ENCODE results near the gene ASIC1.
"Not testable (repeated sequence)": the region's sequence is repeated elsewhere in the genome, so short reads cannot be mapped to it uniquely, and the experiment has no call there.

ASIC1 gene

DNA sequence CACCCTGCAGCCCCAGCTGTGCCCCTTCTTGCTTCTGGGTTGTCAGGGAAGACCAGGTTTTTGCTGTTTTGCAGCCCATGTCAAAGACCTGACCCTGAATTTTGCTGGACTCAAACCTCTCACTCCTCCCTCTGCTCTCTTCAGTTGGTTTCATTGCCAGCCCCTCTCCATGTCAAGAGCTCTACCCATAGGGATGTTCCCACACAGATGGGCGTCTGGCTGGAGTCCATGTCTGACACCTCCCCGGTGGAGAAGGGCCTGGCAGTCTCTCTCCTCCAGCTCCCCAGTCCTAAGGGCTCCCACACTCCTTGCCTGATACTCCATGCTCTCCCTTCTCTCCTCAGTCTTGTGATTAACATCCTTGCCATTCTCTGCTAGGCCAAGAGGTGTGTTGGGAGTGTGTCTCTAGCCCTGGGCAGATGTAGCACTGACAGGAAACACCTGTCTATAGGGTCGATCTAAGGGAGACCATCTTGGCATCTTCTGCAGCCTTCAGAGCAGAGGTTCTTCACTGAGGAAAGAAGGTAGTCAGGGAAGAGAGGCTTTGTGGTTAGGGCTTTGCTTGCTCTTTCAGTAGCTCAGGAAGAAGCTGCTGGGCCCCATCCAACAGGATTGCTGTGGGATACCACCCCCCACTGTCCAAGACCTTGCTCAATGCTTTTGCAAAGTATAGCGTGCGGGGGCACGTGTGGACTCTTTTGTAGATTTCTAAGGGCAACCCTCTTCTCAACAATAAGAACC is 4.7 kb downstream of the ASIC1 start:
- DNase-seq: no peak

DNA sequence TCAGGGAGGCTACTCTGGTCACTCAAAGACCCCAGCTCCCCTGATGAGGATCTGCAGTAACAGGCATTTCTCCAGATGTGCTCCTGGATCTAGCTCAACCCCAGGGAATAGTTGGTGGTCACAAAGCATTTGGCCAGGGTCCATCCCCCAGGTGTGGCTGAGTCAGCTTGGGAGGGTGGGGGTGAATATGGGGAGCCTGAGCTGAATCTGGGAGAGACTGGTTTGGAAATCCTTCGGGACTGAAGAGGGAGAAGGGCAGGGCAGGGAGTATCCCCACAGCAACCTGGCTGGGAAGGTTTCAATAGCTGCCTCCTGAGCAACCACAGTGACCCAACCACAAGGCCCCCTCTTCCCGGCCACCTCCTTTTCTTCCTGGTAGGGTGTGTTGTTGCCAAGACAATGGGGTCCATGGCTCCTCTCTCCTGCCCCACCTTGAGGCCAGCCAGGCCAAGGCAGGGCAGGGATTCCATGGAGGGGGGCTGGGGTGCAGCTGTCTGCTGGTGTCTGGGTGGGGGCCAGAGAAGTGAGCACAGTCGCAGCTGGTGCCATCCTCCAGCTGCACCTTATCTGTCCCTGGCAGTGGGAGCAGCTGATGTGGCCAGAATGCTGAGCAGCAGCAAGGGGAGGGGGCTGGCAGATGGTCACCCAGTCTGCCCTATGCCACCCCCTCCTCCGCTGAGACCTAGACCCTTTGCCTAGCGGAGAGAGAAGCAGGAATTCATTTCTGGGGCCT is 5.5 kb downstream of the ASIC1 start:
- DNase-seq: no peak

- no peak for DNase-seq
Measured at GRCh38 chr12:50065726-50066310, 8.4 kb downstream of the ASIC1 start.

- no peak for DNase-seq
Measured at GRCh38 chr12:50066402-50066801, 9.0 kb downstream of the ASIC1 start.

- DNase-seq: no peak
Measured at GRCh38 chr12:50069069-50069468, 11.7 kb downstream of the ASIC1 start.

DNA sequence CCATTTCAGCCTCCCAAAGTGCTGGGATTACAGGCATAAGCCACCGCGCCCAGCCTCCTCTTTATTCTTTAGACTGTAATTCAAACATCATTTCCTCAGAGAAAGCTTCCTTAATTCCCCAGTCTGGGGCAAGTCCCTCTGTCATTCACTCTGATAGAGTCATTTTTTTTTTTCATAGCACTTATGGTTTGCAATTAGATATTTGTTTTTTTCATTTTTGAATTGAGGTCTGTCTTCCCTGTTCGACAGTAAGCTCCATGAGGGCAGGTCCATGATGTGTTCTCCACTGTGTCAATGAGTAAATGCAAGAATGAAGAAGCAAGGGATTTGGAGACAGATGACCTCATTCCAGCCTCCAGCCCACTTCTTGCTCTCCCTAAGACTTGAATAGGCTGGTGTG is 12.1 kb downstream of the ASIC1 start:
- no peak for DNase-seq

- DNase-seq: peak; percentile 73 to 74
Measured at GRCh38 chr12:50070314-50071060, 13.1 kb downstream of the ASIC1 start.

- no peak for DNase-seq
Measured at GRCh38 chr12:50072198-50072907, 15.0 kb downstream of the ASIC1 start.

GRCh38 chr12:50073206-50073605 is 15.8 kb downstream of the ASIC1 start:
- no peak for DNase-seq

GRCh38 chr12:50073712-50074111 is 16.3 kb downstream of the ASIC1 start:
- no peak for DNase-seq

DNA sequence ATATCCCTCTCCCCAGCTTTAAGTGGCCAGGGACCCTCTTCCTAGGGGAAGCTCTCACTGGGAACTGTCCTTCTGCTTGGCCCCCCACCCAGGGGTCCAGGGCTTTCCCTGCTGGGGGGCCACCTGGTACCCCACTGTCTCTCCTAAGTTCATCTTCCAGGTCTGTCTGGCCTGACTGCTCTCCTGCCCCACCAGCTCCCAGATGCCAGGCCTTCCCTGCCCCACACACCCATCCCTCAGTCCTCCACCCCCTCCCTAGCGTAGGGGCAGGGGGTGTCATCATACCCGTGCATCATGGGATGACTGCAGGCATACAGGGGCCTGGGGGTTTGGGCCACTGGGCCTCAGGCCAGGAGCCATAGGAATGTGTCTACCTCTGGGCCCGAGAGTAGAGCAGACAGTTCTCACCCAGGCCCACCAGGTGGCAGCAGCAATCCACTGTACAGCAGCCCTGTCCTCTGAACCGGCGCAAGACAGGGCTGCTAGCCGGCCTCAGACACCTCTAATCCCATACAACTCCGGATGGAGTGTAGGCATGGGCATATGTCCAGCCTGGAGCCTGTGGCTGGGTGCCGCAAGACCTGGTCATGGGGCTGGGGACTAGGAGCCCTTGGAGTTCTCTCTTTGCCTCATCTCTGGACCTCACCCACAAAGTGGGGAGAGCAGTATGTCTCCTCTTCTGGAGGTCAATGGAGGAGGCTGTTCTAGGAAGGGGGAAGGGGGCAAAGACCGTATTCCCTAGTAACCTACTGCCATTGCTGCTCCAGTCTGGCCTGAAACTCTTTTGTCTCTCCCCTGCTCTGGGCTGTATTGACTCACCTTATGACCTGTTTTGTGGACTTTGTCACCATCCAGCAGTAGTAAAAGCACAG is 17.8 kb downstream of the ASIC1 start:
- peak; percentile 87 to 88 for DNase-seq

DNA sequence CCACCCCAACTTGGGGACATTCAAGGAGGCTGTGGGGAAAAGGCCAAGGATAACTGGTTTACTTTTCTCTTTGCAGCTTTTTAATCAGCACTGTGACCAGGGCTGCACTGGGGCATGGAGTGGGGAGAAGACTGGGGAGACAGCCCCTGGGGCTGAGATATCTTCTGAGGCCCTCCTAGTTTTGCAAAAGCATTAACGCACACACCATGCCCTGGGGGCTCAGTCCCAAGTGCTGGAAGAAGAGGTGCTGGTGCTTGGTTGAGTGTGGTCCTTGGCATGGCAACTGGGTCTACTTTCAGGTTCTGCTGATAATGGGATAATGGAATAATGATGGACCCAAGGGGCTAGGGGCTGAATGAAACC is 18.4 kb downstream of the ASIC1 start:
- DNase-seq: no peak

DNA sequence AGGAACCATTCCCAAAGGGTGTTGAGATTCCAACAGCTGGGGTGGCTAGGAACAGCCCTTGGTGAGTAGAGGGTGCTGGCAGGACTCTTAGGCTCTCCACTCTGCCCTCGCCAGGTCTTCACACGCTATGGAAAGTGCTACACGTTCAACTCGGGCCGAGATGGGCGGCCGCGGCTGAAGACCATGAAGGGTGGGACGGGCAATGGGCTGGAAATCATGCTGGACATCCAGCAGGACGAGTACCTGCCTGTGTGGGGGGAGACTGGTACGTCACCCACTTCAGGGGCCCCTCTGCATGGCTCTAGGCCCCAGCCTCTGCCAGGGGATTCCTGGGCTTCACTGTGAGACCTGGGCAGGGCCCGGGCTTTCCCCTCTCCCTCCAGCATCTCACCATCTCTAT is 19.7 kb downstream of the ASIC1 start:
- no peak for DNase-seq

DNA sequence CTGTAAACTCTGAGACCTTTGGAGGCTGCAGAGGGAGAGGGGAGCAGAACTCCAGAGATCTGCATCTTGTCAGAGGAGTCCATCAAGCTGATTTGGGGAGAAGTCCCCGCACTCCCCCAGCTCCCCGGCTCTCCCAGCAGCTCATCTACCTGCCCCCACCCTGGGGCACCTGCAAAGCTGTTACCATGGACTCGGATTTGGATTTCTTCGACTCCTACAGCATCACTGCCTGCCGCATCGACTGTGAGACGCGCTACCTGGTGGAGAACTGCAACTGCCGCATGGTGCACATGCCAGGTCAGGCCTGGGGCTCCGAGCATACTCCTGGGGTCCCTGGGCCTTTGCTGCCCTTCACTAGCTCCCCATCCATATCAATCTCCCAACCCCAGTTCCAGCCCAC is 20.9 kb downstream of the ASIC1 start:
- no peak for DNase-seq

DNA sequence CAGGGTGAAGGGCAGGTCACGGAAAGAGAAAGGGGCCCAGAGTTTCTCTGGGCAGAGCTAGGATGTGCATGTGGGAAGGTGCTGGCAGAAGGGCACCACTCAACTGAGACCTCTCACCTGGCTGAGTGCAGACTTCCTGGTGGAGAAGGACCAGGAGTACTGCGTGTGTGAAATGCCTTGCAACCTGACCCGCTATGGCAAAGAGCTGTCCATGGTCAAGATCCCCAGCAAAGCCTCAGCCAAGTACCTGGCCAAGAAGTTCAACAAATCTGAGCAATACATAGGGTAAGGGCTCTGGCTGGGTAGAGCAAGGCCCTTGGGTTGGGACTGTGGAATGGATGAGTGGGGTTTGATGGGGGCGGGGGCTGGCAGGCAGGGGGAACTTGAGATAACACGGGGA is 22.4 kb downstream of the ASIC1 start:
- no peak for DNase-seq

GRCh38 chr12:50081096-50081808 is 23.9 kb downstream of the ASIC1 start:
- no peak for DNase-seq

DNA sequence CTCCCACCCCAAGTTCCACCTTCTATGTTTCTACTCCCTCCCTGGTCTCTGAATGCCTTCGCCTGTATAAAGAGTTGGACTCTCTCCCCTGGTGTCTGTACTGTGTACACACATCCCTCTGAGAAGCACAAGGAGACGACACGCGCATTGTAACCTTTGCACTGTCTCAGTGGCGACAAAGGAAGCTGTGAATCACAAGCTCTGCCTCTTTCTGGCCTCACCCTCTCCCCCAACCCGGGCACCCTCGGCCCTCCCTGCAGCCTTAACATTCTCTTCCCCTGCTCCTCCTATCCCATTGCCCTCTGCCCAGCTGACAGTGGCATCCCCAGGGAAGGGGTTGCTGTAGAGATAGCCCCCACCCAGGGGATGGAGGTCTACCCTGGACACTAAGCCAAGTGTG is 25.2 kb downstream of the ASIC1 start:
- no peak for DNase-seq

- no peak for DNase-seq
Measured at GRCh38 chr12:50083301-50083700, 25.9 kb downstream of the ASIC1 start.

DNA sequence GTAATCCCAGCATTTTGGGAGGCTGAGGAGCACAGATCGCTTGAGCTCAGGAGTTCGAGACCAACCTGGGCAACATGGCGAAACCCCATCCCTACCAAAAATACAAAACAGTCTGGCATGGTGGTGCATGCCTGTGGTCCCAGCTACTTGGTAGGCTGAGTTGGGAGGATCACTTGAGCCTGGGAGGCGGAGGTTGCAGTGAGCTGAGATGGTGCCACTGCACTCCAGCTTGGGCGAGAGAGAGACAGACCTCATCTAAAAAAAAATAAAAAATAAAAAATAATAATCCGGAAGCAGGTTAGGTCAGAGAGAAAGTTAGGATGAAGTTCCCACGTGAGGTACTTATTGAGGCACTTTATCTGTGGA is 27.0 kb downstream of the ASIC1 start:
- DNase-seq: not testable (repeated sequence)

DNA sequence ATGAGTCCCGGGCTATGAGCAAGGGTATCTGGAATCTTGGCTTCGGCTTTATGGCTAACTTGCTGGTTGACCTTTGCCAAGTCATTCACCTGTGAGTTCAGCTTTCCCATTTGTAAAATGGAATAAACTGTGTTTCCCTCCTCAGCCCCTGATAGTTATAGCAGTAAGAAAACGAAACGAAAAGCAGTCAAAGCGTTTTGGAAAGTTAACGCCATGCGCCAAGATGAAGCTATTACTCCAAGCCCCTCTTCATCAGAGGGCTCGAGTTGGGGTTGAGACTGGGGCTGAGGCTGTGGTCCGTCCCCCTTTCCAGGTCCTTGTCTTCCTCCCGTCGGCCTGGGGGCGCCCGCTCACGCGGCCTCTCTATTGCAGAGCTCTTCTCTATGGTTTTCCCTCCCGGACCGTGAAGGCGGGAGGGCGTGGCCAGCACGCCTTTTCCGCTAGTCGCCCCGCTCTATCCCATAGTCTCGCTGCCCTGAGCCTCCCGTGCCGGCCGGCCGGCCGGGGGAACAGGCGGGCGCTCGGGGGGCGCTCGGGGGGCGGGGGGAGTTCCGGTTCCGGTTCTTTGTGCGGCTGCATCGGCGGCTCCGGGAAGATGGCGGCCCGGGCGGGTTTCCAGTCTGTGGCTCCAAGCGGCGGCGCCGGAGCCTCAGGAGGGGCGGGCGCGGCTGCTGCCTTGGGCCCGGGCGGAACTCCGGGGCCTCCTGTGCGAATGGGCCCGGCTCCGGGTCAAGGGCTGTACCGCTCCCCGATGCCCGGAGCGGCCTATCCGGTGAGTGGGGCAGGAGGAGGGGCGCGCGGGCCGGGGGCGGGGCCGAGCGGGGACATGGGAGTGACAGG is 27.6 kb downstream of the ASIC1 start, which contains the start of gene SMARCD1:
Gene SMARCD1 (plus strand): TSS at position 568 of the 840 bp plus-strand sequence. CDS start 28 bp downstream, at position 596.
- DNase-seq: peak; percentile 88 to 89

Data from stimulated activated CD4-positive, alpha-beta T cell treated with anti-CD3 and anti-CD28 coated beads, Interleukin-2, amount 100 ng/mL, for 24 hours (primary cell).